ENCODE data around the gene COL1A2.

The COL1A2 gene

GRCh38 chr7:94382132-94382531 lies 12.6 kb upstream of the COL1A2 start:
- TF ChIP-seq ZFX (IDR thresholded peaks at IDR 0.05) = no peak
- TF ChIP-seq CTCF (conservative IDR thresholded peaks at IDR 0.05) = no peak
- no peak overlapping the region for H3K27ac ChIP-seq

- no peak overlapping the region for H3K27ac ChIP-seq
- no peak for TF ChIP-seq CTCF (conservative IDR thresholded peaks at IDR 0.05)
- TF ChIP-seq ZFX (IDR thresholded peaks at IDR 0.05) = no peak
Measured at GRCh38 chr7:94382746-94383145, 11.9 kb upstream of the COL1A2 start.

DNA sequence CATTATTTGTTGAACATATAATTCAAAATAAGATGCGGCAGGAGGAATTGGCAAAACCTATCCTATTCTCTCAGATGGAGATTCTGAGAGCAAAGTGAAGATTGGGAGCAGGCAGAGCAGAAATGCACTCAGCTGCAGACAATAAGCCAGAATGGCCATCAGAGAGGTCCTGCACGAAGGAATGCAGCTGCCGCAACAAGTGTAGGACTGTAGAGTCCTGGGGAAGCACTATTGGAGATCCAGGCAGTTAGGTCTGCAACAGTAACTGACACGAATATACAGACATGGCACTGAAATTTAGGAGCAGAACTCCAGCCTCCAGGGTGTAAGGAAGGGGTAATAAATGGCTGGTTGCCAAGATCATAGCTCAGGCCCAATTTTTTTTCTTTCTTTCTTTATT lies 10.4 kb upstream of the COL1A2 start:
- H3K27ac ChIP-seq = no peak overlapping the region
- no peak for TF ChIP-seq ZFX (IDR thresholded peaks at IDR 0.05)
- TF ChIP-seq CTCF (conservative IDR thresholded peaks at IDR 0.05) = no peak

DNA sequence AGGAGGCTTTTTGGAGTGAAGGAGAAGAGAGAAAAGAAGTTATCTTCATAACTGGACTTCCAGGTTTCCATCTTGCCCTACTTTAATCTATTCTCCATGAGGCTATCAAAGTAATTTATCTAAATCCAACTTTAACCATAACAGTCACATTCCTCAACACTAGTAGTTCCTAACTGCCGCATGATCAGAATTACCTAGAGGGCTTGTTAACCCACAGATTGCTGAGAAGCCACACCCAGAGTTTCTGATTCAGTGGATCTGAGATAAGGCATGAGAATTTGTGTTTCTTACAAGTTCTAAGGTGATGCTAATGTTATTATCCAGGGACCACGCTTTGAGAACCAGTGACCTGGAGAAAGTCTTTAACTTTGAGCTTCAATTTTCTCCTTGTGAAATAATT lies 8.3 kb upstream of the COL1A2 start:
- TF ChIP-seq CTCF (conservative IDR thresholded peaks at IDR 0.05) = no peak
- no peak for TF ChIP-seq ZFX (IDR thresholded peaks at IDR 0.05)
- H3K27ac ChIP-seq = no peak overlapping the region

DNA sequence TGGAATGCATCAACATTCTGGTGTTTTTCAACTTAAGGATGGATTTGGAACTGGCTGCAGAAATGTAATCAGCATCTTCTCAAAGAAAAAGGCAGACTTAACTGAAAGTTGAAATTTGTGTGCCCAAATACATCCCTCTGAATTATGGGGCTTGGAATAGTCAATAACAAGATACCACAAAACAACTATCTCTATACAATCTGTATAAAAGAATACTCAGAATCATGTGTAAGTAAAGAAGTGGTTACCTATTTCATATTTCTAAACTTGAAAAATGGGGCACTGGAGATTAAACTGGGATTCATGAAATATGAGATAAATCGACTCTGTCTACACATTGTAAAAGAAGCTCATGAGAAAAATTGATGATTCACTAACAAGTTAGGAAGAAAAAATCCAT lies 6.2 kb upstream of the COL1A2 start:
- no peak for TF ChIP-seq CTCF (conservative IDR thresholded peaks at IDR 0.05)
- no peak for TF ChIP-seq ZFX (IDR thresholded peaks at IDR 0.05)
- H3K27ac ChIP-seq = no peak overlapping the region

DNA sequence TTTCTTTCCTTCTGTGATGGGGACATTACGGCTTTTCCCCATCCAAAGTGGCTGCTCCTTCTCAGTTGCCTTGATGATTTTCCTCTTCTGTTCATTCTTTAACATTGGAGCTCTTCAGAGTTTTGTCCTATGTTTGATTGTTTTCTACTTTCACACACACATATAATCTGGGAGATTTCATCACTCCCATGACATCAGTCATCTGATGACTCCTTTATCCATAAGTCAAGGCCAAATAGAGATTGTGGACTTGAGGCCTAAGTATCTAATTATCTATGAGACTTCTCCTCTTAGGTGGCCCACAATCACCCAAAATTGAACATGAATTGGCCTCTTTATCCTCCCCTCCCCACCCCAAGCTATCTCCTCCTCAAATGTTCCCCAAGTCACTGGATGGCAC lies 5.3 kb upstream of the COL1A2 start:
- no peak for TF ChIP-seq CTCF (conservative IDR thresholded peaks at IDR 0.05)
- TF ChIP-seq ZFX (IDR thresholded peaks at IDR 0.05) = no peak
- H3K27ac ChIP-seq = no peak overlapping the region

DNA sequence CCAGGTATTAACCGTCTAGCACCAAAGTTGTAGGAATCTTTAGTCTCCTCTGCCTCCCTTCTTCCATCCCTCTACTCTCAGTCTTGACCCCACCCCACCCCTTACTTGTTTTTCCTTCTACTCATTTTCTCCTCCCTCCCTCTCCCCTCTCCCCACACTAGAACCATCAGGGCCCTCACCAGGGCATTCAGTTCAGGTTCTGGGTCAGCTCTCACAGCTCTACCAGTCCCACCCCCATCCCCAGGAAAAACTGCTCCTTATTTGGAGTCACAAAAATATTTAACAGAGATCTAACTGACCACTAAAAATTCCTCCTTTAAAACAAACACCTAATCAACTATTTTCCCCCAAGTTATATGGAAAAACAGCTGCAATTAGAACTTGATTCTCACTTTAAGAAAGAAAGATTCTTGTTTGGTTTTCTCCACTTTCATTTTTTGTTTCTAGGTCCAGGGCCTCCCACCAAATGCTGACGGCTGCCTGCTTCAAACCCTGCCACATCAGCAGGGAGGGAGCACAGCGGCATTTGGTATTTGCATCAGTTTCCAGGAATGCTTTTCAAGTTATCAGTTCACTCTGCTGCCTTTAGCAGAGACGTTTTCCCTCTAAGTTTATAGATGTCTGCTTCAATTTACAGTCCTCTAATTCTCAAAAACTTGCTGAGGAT lies 2.8 kb upstream of the COL1A2 start:
- H3K27ac ChIP-seq = no peak overlapping the region
- no peak for TF ChIP-seq ZFX (IDR thresholded peaks at IDR 0.05)
- no peak for TF ChIP-seq CTCF (conservative IDR thresholded peaks at IDR 0.05)
